ENCODE measurements around the gene TMEM139. TPM values are rescaled to one million over a fixed set of nuclear protein-coding genes. Genes with fewer than 3 reads are reported as not detected.

The TMEM139 gene
- total RNA-seq, 1 experiment from 2014 or later = 0.85 TPM

- Histone ChIP-seq H2AK5ac (ENCODE audit: insufficient read length, low read length) (no peak overlapping the region), H3K23me2 (ENCODE audit: insufficient read length, low read depth, low read length, poor library complexity, severe bottlenecking) (no peaks in the 10 kb centered on the region), H3K56ac (ENCODE audit: insufficient read length, low read depth, low read length) (no peak overlapping the region), H2BK120ac (ENCODE audit: low read depth, low read length, poor library complexity, severe bottlenecking) (no peak overlapping the region), H3K14ac (ENCODE audit: insufficient read depth, low read length) (no peak overlapping the region), H4K5ac (ENCODE audit: insufficient read length, low read depth, low read length) (no peak overlapping the region), H2BK12ac (ENCODE audit: insufficient read length, low read depth, low read length) (no peak overlapping the region), H3K4me1 (ENCODE audit: insufficient read depth, low read length) (no peaks in the 10 kb centered on the region), H2AFZ (ENCODE audit: low read length) (no peak overlapping the region), H3K9ac (ENCODE audit: extremely low read depth, insufficient read length, low read length) (no peak overlapping the region), H3K4me2 (ENCODE audit: insufficient read depth, insufficient read length, low read length) (no peak overlapping the region), H2BK15ac (ENCODE audit: low read depth, low read length) (no peak overlapping the region; the same call in 1 of the 2 replicates), H3K79me2 (ENCODE audit: insufficient read depth, low read length) (no peaks in the 10 kb centered on the region), H2BK20ac (ENCODE audit: low read depth, low read length, poor library complexity, severe bottlenecking) (no peak overlapping the region), H3K9me3 (ENCODE audit: control insufficient read depth, low read depth, low read length) (no peaks in the 10 kb centered on the region), H2BK5ac (ENCODE audit: insufficient read length, low read length) (no peak overlapping the region), H3K4ac (ENCODE audit: low read depth, low read length) (no peak overlapping the region), H4K91ac (ENCODE audit: insufficient read length, low read depth, low read length) (no peak overlapping the region), H4K8ac (replicated peaks; ENCODE audit: insufficient read length, low read depth, low read length) (no peak overlapping the region), H4K20me1 (ENCODE audit: control insufficient read depth, insufficient read depth, insufficient read length) (no peaks in the 10 kb centered on the region), H3K79me1 (ENCODE audit: insufficient read depth, low read depth, low read length, poor library complexity, severe bottlenecking) (no peaks in the 10 kb centered on the region), H3T11ph (ENCODE audit: low read length) (no peak overlapping the region), H3K27me3 (ENCODE audit: insufficient read depth, low read length) (no peaks in the 10 kb centered on the region), H3K27ac (ENCODE audit: insufficient read length, low read depth, low read length) (no peak overlapping the region), H3K23ac (ENCODE audit: insufficient read length, low read depth, low read length) (no peak overlapping the region), H3K18ac (ENCODE audit: insufficient read length, low read depth, low read length) (no peak overlapping the region)
- TF ChIP-seq CTCF (conservative IDR thresholded peaks at IDR 0.05) = peak; percentile 52; the same call in 2 of the 3 replicates
- Mint-ChIP-seq H3K4me3 (no peak overlapping the region), H3K27ac (no peak overlapping the region), H3K36me3 (ENCODE audit: insufficient read depth in 1 of 3, low read depth in 3 of 3) (no peaks in the 10 kb centered on the region), H3K9me3 (no peaks in the 10 kb centered on the region), H3K27me3 (ENCODE audit: low read depth) (peaks cover 1% of the 10 kb centered on the region; the same call in 1 of the 2 replicates), H3K4me1 (no peaks in the 10 kb centered on the region)
- no peak for DNase-seq
- no CpG with 5 or more reads among the region's 3 CpGs for WGBS (ENCODE audit: extremely low coverage, insufficient read length, low lambda C conversion rate)
Observed at GRCh38 chr7:143256325-143256724, 28.4 kb upstream of the TMEM139 start.
